NCI-H1105 treated with DMSO at 0.1 percent for 48 hours (cell line): ENCODE results near the gene FRZB.

ENCODE experiments used
- DNase-seq: peaks from one replicate; lab custom pipeline; 2025; lab: John Stamatoyannopoulos, UW

Gene FRZB

DNA sequence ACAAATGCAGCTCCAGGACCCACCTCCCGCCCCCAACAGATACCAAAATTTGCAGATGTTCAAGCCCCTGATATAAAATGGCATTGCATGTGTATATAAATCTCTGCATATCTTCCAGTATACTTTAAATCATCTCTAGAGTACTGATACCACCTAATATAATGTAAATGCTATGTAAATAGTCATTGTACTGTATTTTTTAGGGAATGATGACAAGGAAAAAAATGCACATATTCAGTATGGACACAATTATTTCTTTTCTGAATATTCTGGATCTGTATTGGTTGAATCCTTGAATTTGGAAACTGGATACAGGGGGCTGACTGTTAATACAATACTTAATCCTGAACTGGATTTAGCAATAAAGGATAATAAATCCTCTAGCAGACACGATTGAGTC, 67.7 kb downstream of the FRZB start:
- no peak for DNase-seq

DNA sequence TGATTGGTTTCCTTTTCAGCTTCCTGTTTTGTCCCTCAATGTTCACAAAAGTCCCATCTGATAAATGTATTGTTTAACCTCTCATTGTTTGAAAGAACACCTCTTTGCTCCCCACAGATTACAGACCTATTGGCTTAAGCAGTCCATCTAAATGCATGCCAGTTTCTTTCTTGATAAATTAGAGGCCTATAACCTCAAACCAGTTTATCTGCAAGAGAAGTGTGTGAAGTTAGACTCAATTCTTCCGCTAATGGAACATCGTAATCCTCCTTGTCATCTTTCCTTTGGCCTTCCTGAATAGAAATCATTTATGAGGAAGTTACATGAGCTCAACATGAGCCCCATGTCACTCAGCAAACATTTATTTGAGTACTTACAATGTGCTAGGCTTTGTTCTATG, 74.0 kb downstream of the FRZB start:
- no peak for DNase-seq

DNA sequence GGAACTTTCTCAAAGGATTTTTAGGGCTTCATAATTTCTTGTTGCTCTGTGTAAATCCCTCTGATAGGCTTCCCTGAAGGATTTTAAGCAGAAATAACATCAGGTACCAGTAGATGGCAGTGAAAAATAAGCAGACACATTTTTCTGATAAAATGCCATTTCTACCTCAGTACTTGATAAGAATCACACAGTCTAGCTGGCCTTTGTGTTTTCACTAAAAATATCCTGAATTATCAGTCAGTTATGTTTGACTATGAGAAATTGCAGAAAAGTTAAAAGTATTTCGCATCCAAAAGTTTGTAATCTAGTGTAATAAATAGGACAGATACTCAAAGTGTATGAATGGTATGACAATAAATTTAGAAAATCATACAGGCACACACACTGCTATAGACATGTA, 81.7 kb downstream of the FRZB start:
- DNase-seq = peak; percentile 31

DNA sequence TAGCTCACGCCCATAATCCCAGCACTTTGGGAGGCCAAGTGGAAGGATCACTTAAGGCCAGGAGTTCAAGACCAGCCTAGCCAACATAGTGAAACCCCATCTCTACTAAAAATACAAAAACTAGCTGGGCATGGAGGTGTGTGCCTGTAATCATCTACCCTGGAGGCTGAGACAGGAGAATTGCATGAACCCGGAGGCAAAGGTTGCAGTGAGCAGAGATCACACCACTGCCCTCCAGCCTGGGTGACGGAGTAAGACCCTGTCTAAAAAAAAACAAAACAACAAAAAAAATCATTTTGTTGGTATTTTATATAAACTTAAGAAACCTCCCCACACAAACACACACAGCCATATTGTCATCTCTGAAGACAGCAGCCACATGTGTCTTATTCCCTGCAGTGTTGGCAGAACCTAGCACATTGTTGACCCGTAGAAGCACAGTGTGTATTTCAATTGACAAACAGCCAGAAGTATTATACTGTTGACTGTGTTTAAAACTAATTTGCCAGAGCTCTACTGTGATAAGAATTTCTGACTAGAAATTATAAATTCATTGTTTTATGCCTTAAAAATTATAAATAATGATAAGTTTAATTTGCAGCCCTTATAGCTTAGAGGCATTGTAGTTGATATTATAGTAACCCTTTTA, 82.3 kb downstream of the FRZB start:
- no peak for DNase-seq
